OCI-M1 (cell line): ENCODE measurements around the gene SLC22A13.
A peak's percentile ranks its signal among the peaks of the same experiment; 100 is the strongest.
"Not testable (repeated sequence)": the region's sequence is repeated elsewhere in the genome, so short reads cannot be mapped to it uniquely, and the experiment has no call there.

Experiments
- DNase-seq: peaks from one replicate; lab custom pipeline; 2025; lab: John Stamatoyannopoulos, UW

Gene SLC22A13, protein sequence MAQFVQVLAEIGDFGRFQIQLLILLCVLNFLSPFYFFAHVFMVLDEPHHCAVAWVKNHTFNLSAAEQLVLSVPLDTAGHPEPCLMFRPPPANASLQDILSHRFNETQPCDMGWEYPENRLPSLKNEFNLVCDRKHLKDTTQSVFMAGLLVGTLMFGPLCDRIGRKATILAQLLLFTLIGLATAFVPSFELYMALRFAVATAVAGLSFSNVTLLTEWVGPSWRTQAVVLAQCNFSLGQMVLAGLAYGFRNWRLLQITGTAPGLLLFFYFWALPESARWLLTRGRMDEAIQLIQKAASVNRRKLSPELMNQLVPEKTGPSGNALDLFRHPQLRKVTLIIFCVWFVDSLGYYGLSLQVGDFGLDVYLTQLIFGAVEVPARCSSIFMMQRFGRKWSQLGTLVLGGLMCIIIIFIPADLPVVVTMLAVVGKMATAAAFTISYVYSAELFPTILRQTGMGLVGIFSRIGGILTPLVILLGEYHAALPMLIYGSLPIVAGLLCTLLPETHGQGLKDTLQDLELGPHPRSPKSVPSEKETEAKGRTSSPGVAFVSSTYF

DNA sequence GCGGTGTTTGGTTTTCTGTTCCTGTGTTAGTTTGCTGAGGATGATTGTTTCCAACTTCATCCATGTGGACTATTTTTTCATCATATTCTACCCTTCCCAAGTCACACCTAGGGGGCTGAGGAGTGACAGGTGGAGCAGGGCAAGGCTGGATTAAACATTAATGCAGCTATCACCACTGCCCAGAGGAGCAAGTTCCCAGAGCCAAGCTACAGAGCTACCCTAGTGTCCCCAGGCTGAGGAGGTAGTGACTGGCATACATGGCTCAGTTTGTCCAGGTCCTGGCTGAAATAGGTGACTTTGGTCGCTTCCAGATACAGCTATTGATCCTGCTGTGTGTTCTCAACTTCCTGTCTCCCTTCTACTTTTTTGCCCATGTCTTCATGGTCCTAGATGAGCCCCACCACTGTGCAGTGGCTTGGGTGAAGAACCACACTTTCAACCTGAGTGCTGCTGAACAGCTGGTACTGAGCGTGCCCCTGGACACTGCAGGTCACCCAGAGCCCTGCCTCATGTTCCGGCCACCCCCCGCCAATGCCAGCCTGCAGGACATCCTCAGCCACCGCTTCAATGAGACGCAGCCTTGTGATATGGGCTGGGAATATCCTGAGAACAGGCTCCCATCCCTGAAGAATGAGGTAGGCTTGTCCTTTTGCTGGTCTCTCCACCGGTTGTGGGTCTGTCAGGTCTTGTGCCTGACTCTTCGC lies at the start of gene SLC22A13:
Gene SLC22A13 (plus strand): TSS at position 209 of the 704 bp plus-strand sequence. CDS start 49 bp downstream, at position 258.
- no peak for DNase-seq

- no peak for DNase-seq
Observed at GRCh38 chr3:38219609-38220197, 45.9 kb upstream of the SLC22A13 start.

- DNase-seq: no peak
Observed at GRCh38 chr3:38221005-38221404, 44.6 kb upstream of the SLC22A13 start.

DNA sequence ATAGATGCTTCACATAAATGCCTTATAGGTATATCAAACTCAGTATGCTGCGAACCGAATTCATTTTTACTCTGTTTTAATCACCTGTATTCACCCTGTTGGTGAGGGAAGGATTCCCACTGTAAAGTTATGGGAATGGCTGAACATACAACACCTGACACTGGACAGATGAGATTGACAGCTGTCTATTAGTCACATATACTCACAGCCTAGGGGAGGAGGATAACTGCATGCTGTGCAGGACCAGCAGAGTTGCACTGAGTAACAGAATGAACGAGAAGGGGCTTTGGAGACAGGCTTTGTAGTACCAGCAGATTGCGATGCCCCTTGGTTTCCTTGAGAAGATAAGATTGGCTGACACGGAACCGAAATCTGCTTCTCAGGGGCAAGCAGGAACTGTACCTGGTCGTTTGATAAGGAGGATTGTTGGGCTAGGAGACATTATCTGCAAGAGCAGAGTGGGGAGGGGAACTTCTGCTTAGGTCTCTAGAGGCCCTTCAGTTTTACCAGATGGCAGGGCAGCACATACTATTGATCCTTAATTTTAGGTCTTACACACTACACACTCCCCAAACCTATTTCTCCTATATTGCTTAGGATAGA lies 43.5 kb upstream of the SLC22A13 start:
- peak; percentile 72 for DNase-seq

- DNase-seq: no peak
Observed at GRCh38 chr3:38224357-38224756, 41.3 kb upstream of the SLC22A13 start.

GRCh38 chr3:38226273-38226672 lies 39.3 kb upstream of the SLC22A13 start:
- no peak for DNase-seq

- DNase-seq: no peak
Observed at GRCh38 chr3:38227989-38228388, 37.6 kb upstream of the SLC22A13 start.

DNA sequence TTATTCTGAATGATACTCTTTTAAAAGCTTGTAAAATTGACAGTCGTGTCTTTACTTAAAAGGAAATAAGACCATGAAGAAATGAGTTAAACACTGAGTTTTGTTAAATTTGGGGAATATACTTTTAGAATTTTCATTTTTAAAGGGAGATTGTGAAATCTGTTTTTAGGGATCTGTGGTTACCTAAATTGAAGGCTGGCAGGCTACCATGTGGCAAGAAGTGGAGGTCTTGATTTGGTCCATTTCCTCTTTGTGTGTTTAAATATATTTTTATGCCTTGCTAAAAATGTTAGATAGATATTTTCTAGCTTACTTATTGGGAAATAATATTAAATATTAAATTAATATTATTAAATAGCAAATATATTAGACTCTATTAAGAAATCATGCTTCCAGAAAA lies 36.6 kb upstream of the SLC22A13 start:
- DNase-seq: no peak

DNA sequence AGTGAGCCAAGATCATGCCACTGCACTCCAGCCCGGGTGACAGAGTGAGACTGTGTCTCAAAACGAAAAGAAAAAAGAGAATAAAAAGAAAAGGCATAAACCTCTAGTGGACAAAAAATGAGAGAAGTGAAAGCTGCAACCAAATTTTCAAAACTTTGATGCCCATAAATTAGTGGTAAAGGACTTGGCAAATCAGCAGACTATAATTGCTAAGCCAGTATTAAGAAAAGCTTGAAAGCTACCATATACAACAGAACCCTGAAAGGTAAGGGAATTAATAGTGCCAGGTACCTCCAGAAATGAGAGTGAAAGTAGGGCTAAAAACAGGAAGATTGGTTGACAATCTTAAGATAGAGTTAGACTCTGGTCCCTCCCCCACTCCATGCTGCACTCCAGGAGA lies 32.9 kb upstream of the SLC22A13 start:
- peak; percentile 11 for DNase-seq

- no peak for DNase-seq
Observed at GRCh38 chr3:38235466-38235865, 30.1 kb upstream of the SLC22A13 start.

DNA sequence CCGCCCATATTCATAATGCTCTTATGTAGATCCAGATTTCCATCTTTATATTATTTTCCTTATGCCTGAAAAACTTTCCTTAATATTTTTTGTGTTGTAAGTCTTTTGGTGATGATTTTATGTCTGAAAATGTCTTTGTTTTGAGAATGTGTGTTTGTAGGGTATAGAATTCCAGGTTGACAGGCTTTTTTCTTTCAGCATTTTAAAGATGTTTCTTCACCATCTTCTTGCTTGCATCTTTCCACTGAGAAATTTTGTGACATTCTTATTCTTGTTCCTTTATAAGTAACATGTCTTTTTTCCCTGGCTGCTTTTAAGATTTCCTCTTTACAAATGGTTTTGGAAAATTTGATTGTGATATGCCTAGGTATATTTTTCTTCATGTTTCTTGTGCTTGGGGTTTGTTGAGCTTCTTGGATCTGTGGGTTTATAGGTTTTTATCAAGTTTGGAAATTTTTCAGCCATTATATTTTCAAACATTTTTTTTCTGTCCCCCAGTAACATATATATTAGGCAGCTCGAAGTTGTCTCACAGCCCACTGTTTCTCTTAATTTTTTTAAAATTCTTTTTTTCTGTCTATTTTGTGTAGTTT lies 27.1 kb upstream of the SLC22A13 start:
- DNase-seq: no peak

- DNase-seq: not testable (repeated sequence)
Observed at GRCh38 chr3:38242812-38243211, 22.8 kb upstream of the SLC22A13 start.

DNA sequence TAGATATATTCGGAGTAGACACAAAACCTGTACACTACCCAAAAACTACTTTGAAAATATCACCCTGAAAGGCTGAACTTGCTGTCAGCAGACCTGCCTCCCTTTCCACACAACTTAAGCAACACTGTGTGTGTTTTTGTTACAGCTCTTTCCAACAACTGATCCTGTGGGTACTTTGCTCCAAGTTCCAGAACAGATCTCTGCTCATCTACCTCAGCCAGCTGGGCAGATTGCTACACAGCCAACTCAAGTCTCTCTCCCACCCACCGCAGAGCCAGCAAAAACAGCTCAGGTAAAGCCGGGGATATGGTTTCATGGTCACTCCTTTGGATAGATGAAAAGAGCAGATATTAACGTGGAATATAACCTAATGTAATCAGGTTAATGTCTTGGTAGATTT lies 19.7 kb upstream of the SLC22A13 start:
- no peak for DNase-seq

DNA sequence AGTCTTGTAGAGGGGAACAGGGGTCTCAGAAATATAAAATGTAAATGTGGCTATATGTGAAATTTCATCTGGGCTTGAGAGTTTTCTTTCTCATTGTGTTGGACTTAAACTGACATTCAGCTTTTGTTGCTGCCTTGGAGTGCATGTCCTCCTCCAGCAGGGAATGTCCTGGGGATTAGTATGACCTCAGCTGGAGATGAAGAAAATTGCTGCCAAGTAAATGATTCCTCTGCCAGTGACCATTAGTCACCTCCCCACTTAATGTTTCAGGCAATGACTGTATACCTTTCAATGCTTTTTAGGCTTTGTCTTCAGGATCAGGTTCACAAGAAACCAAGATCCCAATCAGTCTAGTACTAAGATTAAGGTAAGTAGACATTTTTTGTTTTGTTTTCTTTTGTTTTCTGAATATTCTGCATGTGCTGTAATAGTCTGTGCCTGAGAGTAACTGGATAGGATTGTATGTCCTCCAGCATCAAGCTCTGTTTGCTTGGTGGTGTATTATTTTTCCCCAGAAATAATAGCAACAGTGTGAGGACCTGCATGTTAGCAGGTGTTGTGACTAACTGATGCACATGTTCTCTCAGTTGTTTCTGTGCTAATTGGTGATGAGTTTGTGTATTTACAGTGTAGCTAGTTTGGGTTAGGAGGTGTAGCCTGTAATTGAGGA lies 18.1 kb upstream of the SLC22A13 start:
- DNase-seq: no peak

- no peak for DNase-seq
Observed at GRCh38 chr3:38250198-38250597, 15.4 kb upstream of the SLC22A13 start.

GRCh38 chr3:38251197-38251596 lies 14.4 kb upstream of the SLC22A13 start:
- DNase-seq: no peak

GRCh38 chr3:38253704-38254103 lies 11.9 kb upstream of the SLC22A13 start:
- DNase-seq: no peak

- DNase-seq: no peak
Observed at GRCh38 chr3:38254872-38255271, 10.7 kb upstream of the SLC22A13 start.

GRCh38 chr3:38255627-38256026 lies 10.0 kb upstream of the SLC22A13 start:
- peak; percentile 7 for DNase-seq

DNA sequence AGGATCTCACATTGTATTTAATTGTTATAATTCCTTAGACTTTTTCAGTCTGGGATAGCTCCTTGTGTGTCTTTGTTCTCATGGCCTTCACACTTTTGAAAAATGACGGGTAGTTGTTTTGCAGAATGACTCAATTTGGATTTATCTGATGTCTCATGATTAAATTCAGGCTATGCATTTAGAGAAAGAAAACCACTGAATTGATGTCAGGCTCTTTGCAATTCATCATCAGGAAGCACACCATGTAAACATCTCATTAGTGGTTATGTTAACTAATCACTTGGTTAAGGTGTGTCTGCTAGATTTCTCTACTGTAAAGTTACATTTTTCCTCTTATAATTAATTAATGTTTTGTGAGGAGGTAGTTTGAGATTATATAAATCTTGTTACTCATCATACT lies 8.0 kb upstream of the SLC22A13 start:
- peak; percentile 17 for DNase-seq

DNA sequence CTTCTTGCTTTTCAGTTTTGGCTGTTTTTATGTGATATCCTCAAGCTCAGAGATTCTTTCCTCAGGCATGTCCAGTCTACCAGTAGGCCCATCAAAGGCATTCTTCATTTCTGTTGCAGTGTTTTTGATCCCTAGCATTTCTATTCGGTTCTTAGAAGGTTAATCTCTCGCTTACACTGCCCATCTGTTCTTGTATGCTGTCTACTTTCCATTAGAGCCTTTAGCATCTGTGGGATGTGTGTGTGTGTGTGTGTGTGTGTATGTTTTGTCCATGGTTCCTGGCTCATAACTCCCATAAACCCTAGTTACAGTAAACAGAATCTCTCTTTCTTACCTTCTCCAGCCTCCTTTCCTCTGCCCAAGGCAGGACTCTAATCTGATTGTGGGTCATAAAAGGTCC lies 5.1 kb upstream of the SLC22A13 start:
- DNase-seq: no peak
